ENCODE measurements around the gene VAV2.

The VAV2 gene

DNA sequence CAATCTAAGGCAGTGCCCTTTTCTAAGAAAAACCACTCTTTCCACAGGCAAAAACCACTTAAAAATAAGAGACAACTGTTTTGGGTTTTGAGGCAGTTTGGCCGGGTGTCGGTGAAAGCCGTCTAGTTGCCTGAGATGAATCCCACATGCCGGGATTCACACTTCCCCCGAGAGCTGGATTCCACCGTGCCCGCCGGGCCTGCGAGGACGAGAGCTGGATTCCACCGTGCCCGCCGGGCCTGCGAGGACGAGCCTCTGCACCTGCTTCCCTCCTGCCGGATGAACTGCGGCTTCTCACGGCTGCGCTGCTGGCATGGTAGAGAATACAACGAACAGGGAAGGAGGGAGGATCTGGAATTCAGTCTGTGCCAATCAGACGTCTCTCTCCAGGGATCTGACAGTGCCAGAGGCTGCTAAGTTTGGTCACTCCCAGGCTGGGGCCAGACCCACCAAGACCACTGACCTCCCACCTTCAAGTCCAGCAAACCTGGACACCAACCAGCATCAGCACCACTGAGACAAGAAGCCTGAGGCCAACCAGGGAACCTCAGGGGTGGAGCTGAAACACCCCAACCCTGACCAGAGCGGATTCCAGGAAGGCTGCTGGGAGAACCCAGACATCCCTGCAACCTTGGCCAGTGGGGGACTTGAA lies 23.0 kb downstream of the VAV2 start:
- H3K4me3 ChIP-seq (ENCODE audit: low read depth, low read length) = no peak overlapping the region
- in situ Hi-C loops (cut with HindIII; ENCODE audit: low sequenced_read_pairs) = no loop called here
- no peak for DNase-seq (ENCODE audit: low read depth)
- TF ChIP-seq, protein P1, sequence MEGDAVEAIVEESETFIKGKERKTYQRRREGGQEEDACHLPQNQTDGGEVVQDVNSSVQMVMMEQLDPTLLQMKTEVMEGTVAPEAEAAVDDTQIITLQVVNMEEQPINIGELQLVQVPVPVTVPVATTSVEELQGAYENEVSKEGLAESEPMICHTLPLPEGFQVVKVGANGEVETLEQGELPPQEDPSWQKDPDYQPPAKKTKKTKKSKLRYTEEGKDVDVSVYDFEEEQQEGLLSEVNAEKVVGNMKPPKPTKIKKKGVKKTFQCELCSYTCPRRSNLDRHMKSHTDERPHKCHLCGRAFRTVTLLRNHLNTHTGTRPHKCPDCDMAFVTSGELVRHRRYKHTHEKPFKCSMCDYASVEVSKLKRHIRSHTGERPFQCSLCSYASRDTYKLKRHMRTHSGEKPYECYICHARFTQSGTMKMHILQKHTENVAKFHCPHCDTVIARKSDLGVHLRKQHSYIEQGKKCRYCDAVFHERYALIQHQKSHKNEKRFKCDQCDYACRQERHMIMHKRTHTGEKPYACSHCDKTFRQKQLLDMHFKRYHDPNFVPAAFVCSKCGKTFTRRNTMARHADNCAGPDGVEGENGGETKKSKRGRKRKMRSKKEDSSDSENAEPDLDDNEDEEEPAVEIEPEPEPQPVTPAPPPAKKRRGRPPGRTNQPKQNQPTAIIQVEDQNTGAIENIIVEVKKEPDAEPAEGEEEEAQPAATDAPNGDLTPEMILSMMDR (IDR thresholded peaks at IDR 0.05; ENCODE audit: low read depth, low read length, missing control alignments) = no peak

GRCh38 chr9:133968428-133968827 lies 23.7 kb downstream of the VAV2 start:
- H3K4me3 ChIP-seq (ENCODE audit: low read depth, low read length) = no peak overlapping the region
- TF ChIP-seq, protein P1 (IDR thresholded peaks at IDR 0.05; ENCODE audit: low read depth, low read length, missing control alignments) = no peak
- no peak for DNase-seq (ENCODE audit: low read depth)
- in situ Hi-C loops (cut with HindIII; ENCODE audit: low sequenced_read_pairs) = no loop called here

DNA sequence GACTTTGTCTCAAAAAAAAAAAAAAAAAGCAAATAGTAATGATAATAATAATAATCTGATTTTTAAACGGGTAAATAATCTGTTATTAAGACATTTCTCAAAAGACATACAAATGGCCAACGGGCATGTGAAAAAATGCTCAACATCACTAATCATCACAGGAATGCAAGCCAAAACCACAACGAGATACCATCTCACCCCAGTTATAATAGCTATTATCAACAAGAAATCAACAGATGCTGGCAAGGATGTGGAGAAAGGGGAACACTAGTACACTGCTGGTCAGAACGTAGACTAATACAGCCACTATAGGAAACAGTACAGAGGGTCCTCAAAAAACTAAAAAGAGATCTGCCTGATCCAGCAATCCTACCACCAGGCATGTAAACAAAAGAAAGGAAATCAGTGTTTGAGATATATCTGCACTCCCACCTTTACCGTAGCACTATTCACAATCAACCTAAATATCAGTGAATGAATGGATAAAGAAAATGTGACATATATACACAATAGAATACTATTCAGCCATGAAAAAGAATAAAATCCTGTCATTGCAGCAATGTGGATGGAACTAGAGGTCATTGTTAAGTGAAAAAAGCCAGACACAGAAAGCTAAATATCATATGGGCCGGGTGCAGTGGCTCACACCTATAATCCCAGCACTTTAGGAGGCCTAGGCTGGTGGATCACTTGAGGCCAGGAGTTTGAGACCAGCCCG lies 24.9 kb downstream of the VAV2 start:
- no peak overlapping the region for H3K4me3 ChIP-seq (ENCODE audit: low read depth, low read length)
- TF ChIP-seq, protein P1 (IDR thresholded peaks at IDR 0.05; ENCODE audit: low read depth, low read length, missing control alignments) = no peak
- in situ Hi-C loops (cut with HindIII; ENCODE audit: low sequenced_read_pairs) = no loop called here
- no peak for DNase-seq (ENCODE audit: low read depth)

DNA sequence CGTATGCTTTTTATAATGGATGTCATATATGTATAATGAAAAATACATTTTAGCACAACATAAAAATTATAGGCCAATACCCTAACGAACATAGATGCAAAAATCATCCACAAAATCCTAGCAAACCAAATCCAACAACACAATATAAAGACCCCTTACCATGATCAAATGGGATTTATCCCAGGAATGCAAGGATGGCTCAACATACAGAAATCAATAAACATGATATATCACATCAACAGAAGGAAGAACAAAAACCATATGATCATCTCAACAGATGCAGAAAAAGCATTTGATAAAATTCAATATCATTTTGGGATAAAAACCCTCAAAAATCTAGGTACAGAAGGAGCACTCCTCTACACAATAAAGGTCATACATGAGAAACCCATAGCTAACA lies 27.7 kb downstream of the VAV2 start:
- no peak overlapping the region for H3K4me3 ChIP-seq (ENCODE audit: low read depth, low read length)
- in situ Hi-C loops (cut with HindIII; ENCODE audit: low sequenced_read_pairs) = no loop called here
- TF ChIP-seq, protein P1 (IDR thresholded peaks at IDR 0.05; ENCODE audit: low read depth, low read length, missing control alignments) = no peak
- no peak for DNase-seq (ENCODE audit: low read depth)

DNA sequence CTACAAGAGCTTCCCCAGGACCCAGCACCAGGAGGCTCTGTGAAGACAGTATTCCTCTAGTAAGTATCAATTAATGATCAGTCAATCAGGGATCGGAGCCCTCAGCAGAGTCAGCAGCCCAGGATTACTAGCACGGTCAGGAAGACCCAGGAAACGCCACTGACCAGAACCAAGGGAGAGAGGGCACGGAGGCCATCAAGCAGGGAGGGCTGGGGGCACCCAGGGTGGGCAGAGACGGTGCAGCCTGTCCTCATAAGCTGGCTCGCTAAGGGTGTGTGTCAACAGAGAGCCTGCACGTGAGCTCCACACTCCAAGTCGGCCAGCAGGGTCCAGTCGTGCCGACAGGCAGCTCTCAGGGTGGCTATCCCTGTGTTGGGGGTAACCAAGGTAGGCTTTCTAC lies 29.0 kb downstream of the VAV2 start:
- H3K4me3 ChIP-seq (ENCODE audit: low read depth, low read length) = no peak overlapping the region
- TF ChIP-seq, protein P1 (IDR thresholded peaks at IDR 0.05; ENCODE audit: low read depth, low read length, missing control alignments) = no peak
- in situ Hi-C loops (cut with HindIII; ENCODE audit: low sequenced_read_pairs) = no loop called here
- no peak for DNase-seq (ENCODE audit: low read depth)

- in situ Hi-C loops (cut with HindIII; ENCODE audit: low sequenced_read_pairs) = no loop called here
- TF ChIP-seq, protein P1 (IDR thresholded peaks at IDR 0.05; ENCODE audit: low read depth, low read length, missing control alignments) = no peak
- no peak overlapping the region for H3K4me3 ChIP-seq (ENCODE audit: low read depth, low read length)
- no peak for DNase-seq (ENCODE audit: low read depth)
Observed at GRCh38 chr9:133962341-133962740, 29.8 kb downstream of the VAV2 start.

Data from astrocyte of the cerebellum (primary cell).